Esophagus muscularis mucosa (tissue), 4 donors: ENCODE results near the gene PDIA2.

ENCODE experiments used
- EP300 ChIP-seq: sonication (generic); formaldehyde crosslinking; IDR thresholded peaks from one replicate; pipeline ENCODE4 v1.6.1; 2017; ENCODE audit warnings: antibody characterized with exemption
- POLR2A ChIP-seq: fragments of 450-650 bp; IDR thresholded peaks from one replicate; pipeline ENCODE4 v1.6.1; 2017; ENCODE audit warnings: antibody characterized with exemption, moderate library complexity, mild to moderate bottlenecking, low read depth
- TF ChIP-seq, protein P1 (sequence below), 3 experiments: fragments of 200-600 bp in 2 of 3; fragments of 450-650 bp in 1 of 3; sonication (generic) in 2 of 3; IDR thresholded peaks; one replicate each; pipeline ENCODE4 v1.5.1; 2017 to 2019; ENCODE audit warnings: antibody characterized with exemption in 3 of 3, mild to moderate bottlenecking in 2 of 3, moderate library complexity in 1 of 3

DNA sequence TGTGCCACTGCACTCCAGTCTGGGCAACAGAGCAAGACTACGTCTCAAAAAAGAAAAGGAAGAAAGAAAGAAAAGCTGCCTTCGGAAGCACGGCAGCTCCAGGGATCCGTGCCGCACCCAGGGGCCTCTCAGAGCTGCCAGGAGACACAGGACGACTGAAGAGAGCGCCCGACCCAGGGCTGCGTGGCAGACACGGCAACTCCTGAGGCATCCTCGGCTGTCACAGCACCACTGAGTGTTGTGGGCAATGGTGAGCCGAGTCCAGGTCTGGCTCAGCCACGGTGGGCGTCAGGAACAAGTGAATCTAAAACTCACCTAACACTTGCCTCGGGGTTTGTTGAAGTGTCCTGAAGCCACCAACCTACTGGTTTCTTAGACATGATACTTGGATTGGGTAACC, 28.8 kb downstream of the PDIA2 start:
- TF ChIP-seq, protein P1, sequence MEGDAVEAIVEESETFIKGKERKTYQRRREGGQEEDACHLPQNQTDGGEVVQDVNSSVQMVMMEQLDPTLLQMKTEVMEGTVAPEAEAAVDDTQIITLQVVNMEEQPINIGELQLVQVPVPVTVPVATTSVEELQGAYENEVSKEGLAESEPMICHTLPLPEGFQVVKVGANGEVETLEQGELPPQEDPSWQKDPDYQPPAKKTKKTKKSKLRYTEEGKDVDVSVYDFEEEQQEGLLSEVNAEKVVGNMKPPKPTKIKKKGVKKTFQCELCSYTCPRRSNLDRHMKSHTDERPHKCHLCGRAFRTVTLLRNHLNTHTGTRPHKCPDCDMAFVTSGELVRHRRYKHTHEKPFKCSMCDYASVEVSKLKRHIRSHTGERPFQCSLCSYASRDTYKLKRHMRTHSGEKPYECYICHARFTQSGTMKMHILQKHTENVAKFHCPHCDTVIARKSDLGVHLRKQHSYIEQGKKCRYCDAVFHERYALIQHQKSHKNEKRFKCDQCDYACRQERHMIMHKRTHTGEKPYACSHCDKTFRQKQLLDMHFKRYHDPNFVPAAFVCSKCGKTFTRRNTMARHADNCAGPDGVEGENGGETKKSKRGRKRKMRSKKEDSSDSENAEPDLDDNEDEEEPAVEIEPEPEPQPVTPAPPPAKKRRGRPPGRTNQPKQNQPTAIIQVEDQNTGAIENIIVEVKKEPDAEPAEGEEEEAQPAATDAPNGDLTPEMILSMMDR (IDR thresholded peaks at IDR 0.05): no peak
- no peak for TF ChIP-seq POLR2A
- TF ChIP-seq EP300: no peak
